Lower lobe of right lung (tissue), 2 donors: ENCODE results near the gene SFXN3. TPM values are rescaled to one million over a fixed set of nuclear protein-coding genes. Genes with fewer than 3 reads are reported as not detected.
A peak's percentile ranks its signal among the peaks of the same experiment; 100 is the strongest.

Source experiments
- ATAC-seq, 2 donors: fragments of 200-7000 bp; cut with Tn5 transposase; one replicate each; pipeline ENCODE4 v1.9.1; 2020 to 2022; ENCODE audit warnings: mild to moderate bottlenecking in 2 of 2, moderate library complexity in 2 of 2
- DNase-seq: peaks from one replicate; pipeline ENCODE4 v3.0.0-alpha.2; 2020
- H3K27ac ChIP-seq: fragments of 200-600 bp; one replicate; pipeline ENCODE4 v1.8.0; 2022
- H3K27me3 ChIP-seq: fragments of 200-600 bp; one replicate; pipeline ENCODE4 v1.8.0; 2022; ENCODE audit warnings: low read depth
- H3K36me3 ChIP-seq: fragments of 200-600 bp; one replicate; pipeline ENCODE4 v1.8.0; 2022; ENCODE audit warnings: mild to moderate bottlenecking
- H3K4me1 ChIP-seq: fragments of 200-600 bp; one replicate; pipeline ENCODE4 v1.8.0; 2022
- H3K4me3 ChIP-seq: fragments of 200-600 bp; one replicate; pipeline ENCODE4 v1.8.0; 2022; ENCODE audit warnings: mild to moderate bottlenecking
- H3K9me3 ChIP-seq: fragments of 200-600 bp; one replicate; pipeline ENCODE4 v1.8.0; 2022
- CTCF ChIP-seq: fragments of 200-600 bp; IDR thresholded peaks from one replicate; pipeline ENCODE4 v1.8.0; 2022; ENCODE audit warnings: antibody characterized with exemption, mild to moderate bottlenecking
- intact Hi-C: fragments of 100-400 bp; cut with DNase I; formaldehyde crosslinking; loops from one replicate; pipeline ENCODE4 v1.11.0; 2022
- total RNA-seq: library from RNA; stranded (reverse); fragmentation: NEBNext Ultra II Directional; extraction: Animal tissue kit (Norgen Biotek cat#: 25700); gene quantifications from one replicate; pipeline ENCODE4 v1.2.1, GENCODE V29; 2021
- donor health status: DM: no; HTN: yes; CAD: no; lungs with severe emphysema.

Gene SFXN3
- total RNA-seq, 1 donor from 2014 or later: 57.8 TPM

- H3K36me3 ChIP-seq: peaks cover 50% of the 10 kb centered on the region
These were observed 41.9 kb upstream of the SFXN3 start for GRCh38 chr10:100989088-100989487.

GRCh38 chr10:100993986-100994708 lies 36.9 kb upstream of the SFXN3 start:
- Histone ChIP-seq H3K4me1 (peaks cover 18% of the 10 kb centered on the region), H3K36me3 (peaks cover 41% of the 10 kb centered on the region), H3K27me3 (no peaks in the 10 kb centered on the region), H3K4me3 (no peak overlapping the region), H3K27ac (no peak overlapping the region), H3K9me3 (no peaks in the 10 kb centered on the region)
- ATAC-seq (no peak), DNase-seq (no peak)
- intact Hi-C loops: no loop called here
- peak; percentile 57 for TF ChIP-seq CTCF

More at GRCh38 chr10:100989088-100989487, 41.9 kb upstream of the SFXN3 start:
- H3K9me3 ChIP-seq: no peaks in the 10 kb centered on the region
- no peaks in the 10 kb centered on the region for H3K27me3 ChIP-seq
- ATAC-seq: no peak
- intact Hi-C loops: no loop called here
- no peak overlapping the region for H3K27ac ChIP-seq
- no peak overlapping the region for H3K4me3 ChIP-seq
- TF ChIP-seq CTCF: no peak
- H3K4me1 ChIP-seq: peaks cover 30% of the 10 kb centered on the region
- DNase-seq: no peak

- Histone ChIP-seq H3K4me1 (peaks cover 18% of the 10 kb centered on the region), H3K27ac (no peak overlapping the region), H3K9me3 (no peaks in the 10 kb centered on the region), H3K4me3 (no peak overlapping the region), H3K36me3 (peaks cover 32% of the 10 kb centered on the region), H3K27me3 (no peaks in the 10 kb centered on the region)
- DNase-seq (no peak), ATAC-seq (no peak)
- no peak for TF ChIP-seq CTCF
- intact Hi-C loops: no loop called here
These were observed 35.9 kb upstream of the SFXN3 start for GRCh38 chr10:100995181-100995580.

GRCh38 chr10:100996678-100997359 lies 34.2 kb upstream of the SFXN3 start:
- no peak for TF ChIP-seq CTCF
- DNase-seq (no peak), ATAC-seq (peak; percentile 44 to 46)
- H3K4me3 ChIP-seq: peak overlapping the region; percentile 75
- peak overlapping the region; percentile 98 for H3K27ac ChIP-seq
- peaks cover 33% of the 10 kb centered on the region for H3K4me1 ChIP-seq
- H3K36me3 ChIP-seq: peaks cover 15% of the 10 kb centered on the region
- intact Hi-C loops: no loop called here
- no peaks in the 10 kb centered on the region for H3K9me3 ChIP-seq
- no peaks in the 10 kb centered on the region for H3K27me3 ChIP-seq

GRCh38 chr10:100997360-100998182 lies 33.5 kb upstream of the SFXN3 start:
- Histone ChIP-seq H3K4me3 (peak overlapping the region; percentile 75), H3K27me3 (no peaks in the 10 kb centered on the region), H3K9me3 (no peaks in the 10 kb centered on the region), H3K4me1 (peaks cover 40% of the 10 kb centered on the region), H3K27ac (peak overlapping the region; percentile 98), H3K36me3 (peaks cover 16% of the 10 kb centered on the region)
- peak; percentile 95 for TF ChIP-seq CTCF
- peak; percentile 78 to 80 for ATAC-seq
- DNase-seq: peak; percentile 88
- intact Hi-C loops: no loop called here
